ENCODE measurements around the gene UQCRC1. TPM values are rescaled to one million over a fixed set of nuclear protein-coding genes. Genes with fewer than 3 reads are reported as not detected.

The UQCRC1 gene
- total and polyA plus RNA-seq, 2 donors (not counting 1 experiment from before 2014, with no cell fraction given) = 99.9 to 132 TPM

DNA sequence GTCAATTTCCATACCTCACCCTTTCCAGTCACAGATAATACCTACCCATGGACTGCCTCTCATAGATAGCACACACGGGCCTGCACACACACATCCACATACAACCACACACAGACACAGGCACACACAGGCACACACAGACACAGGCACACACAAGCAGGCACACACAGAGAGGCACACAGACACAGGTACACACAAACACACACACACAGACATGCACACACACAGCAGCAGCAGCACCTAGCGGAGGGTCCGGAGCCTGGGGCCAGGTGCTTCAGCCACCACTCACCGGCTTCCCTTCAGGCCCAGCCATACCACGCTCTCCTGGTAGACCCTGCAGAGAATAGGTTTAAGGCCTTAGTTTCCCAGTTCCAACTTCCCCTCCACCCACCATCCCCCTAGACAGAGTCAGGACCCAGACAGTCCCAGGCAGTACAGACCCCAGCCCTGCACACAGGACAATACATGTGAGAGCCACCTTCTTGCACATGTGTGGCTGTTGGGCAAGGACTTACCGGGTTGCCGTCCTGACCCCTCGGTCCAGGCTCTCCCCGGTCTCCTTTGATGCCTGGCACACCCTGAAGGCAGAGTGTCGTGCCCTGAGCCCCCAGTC is 35.4 kb downstream of the UQCRC1 start:
- H3K9ac ChIP-seq (ENCODE audit: low read length) = no peak overlapping the region
- no peaks in the 10 kb centered on the region for H3K27me3 Mint-ChIP-seq
- ATAC-seq (ENCODE audit: low read depth) = no peak
- H2AFZ ChIP-seq (ENCODE audit: insufficient read depth, low read depth, low read length, poor library complexity, severe bottlenecking) = no peak overlapping the region
- H3K79me2 ChIP-seq (ENCODE audit: control insufficient read depth, insufficient read depth, low read length) = no peaks in the 10 kb centered on the region
- H3K27me3 ChIP-seq (replicated peaks in 1 of 4; ENCODE audit: control extremely low read depth in 1 of 4, control insufficient read depth in 3 of 4, insufficient read depth in 4 of 4, low read length in 3 of 4) = no peaks in the 10 kb centered on the region
- ChIA-PET POLR2A (no interaction called here), CTCF (no interaction called here)
- H3K27ac ChIP-seq (ENCODE audit: low read length in 2 of 2) = no peak overlapping the region
- H3K4me2 ChIP-seq (replicated peaks; ENCODE audit: low read depth, low read length, poor library complexity, severe bottlenecking) = no peak overlapping the region
- H4K20me1 ChIP-seq (ENCODE audit: control insufficient read depth, insufficient read depth, low read length, poor library complexity, severe bottlenecking) = no peaks in the 10 kb centered on the region
- no peaks in the 10 kb centered on the region for H3K9me3 Mint-ChIP-seq (ENCODE audit: insufficient read depth)
- H3K4me1 ChIP-seq (ENCODE audit: control insufficient read depth in 2 of 2, insufficient read depth in 2 of 2, low read length in 2 of 2) = no peaks in the 10 kb centered on the region
- no peak for DNase-seq
- 92% methylated on average over 10 of the region's 10 CpGs for whole genome bisulfite sequencing (ENCODE audit: insufficient coverage)
- TF ChIP-seq, protein P1, sequence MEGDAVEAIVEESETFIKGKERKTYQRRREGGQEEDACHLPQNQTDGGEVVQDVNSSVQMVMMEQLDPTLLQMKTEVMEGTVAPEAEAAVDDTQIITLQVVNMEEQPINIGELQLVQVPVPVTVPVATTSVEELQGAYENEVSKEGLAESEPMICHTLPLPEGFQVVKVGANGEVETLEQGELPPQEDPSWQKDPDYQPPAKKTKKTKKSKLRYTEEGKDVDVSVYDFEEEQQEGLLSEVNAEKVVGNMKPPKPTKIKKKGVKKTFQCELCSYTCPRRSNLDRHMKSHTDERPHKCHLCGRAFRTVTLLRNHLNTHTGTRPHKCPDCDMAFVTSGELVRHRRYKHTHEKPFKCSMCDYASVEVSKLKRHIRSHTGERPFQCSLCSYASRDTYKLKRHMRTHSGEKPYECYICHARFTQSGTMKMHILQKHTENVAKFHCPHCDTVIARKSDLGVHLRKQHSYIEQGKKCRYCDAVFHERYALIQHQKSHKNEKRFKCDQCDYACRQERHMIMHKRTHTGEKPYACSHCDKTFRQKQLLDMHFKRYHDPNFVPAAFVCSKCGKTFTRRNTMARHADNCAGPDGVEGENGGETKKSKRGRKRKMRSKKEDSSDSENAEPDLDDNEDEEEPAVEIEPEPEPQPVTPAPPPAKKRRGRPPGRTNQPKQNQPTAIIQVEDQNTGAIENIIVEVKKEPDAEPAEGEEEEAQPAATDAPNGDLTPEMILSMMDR (IDR thresholded peaks at IDR 0.05) = no peak
- TF ChIP-seq EZH2 (IDR thresholded peaks at IDR 0.05; ENCODE audit: borderline replicate concordance, insufficient read depth, low read depth, low read length, poor library complexity, severe bottlenecking) = no peak
- no peak overlapping the region for H3K27ac Mint-ChIP-seq
- intact Hi-C loops (cut with micrococcal nuclease) = no loop called here
- no peaks in the 10 kb centered on the region for H3K4me1 Mint-ChIP-seq
- no peaks in the 10 kb centered on the region for H3K36me3 ChIP-seq (replicated peaks in 1 of 2; ENCODE audit: control extremely low read depth in 1 of 2, control insufficient read depth in 1 of 2, extremely low read depth in 1 of 2, insufficient read depth in 2 of 2, low read length in 1 of 2)
- no peak overlapping the region for H3K4me3 ChIP-seq (ENCODE audit: control extremely low read depth in 1 of 5, extremely low read depth in 1 of 5, insufficient read depth in 1 of 5, low read depth in 2 of 5, low read length in 4 of 5)
- H3K4me3 Mint-ChIP-seq = no peak overlapping the region
- no peaks in the 10 kb centered on the region for H3K9me3 ChIP-seq (ENCODE audit: control extremely low read depth in 1 of 3, control insufficient read depth in 2 of 3, insufficient read depth in 1 of 3, low read length in 2 of 3)

DNA sequence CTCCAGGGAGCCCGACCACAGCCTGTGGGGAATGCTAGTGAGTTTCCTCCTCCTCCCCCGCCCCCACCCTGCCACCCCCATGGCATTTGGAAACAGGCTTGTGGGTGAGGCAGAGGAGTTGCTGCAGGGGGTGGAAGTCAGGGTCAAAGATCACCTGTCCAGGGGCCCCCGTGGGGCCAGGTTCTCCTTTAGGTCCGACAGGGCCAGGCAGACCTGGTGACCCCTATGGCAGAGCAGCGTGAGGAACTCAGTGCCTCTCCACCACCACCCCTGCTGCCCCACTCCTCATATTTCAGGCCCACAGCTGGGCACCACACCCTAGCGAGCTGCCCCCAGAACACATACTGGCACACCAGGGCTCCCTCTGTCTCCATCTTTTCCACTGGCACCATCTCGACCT is 36.9 kb downstream of the UQCRC1 start:
- Histone ChIP-seq H3K27me3 (replicated peaks in 1 of 4; ENCODE audit: control extremely low read depth in 1 of 4, control insufficient read depth in 3 of 4, insufficient read depth in 4 of 4, low read length in 3 of 4) (no peaks in the 10 kb centered on the region), H3K4me1 (ENCODE audit: control insufficient read depth in 2 of 2, insufficient read depth in 2 of 2, low read length in 2 of 2) (no peaks in the 10 kb centered on the region), H3K36me3 (replicated peaks in 1 of 2; ENCODE audit: control extremely low read depth in 1 of 2, control insufficient read depth in 1 of 2, extremely low read depth in 1 of 2, insufficient read depth in 2 of 2, low read length in 1 of 2) (no peaks in the 10 kb centered on the region), H3K79me2 (ENCODE audit: control insufficient read depth, insufficient read depth, low read length) (no peaks in the 10 kb centered on the region), H2AFZ (ENCODE audit: insufficient read depth, low read depth, low read length, poor library complexity, severe bottlenecking) (no peak overlapping the region), H3K9ac (ENCODE audit: low read length) (no peak overlapping the region), H3K4me2 (replicated peaks; ENCODE audit: low read depth, low read length, poor library complexity, severe bottlenecking) (no peak overlapping the region), H4K20me1 (ENCODE audit: control insufficient read depth, insufficient read depth, low read length, poor library complexity, severe bottlenecking) (no peaks in the 10 kb centered on the region), H3K9me3 (ENCODE audit: control extremely low read depth in 1 of 3, control insufficient read depth in 2 of 3, insufficient read depth in 1 of 3, low read length in 2 of 3) (no peaks in the 10 kb centered on the region), H3K4me3 (ENCODE audit: control extremely low read depth in 1 of 5, extremely low read depth in 1 of 5, insufficient read depth in 1 of 5, low read depth in 2 of 5, low read length in 4 of 5) (no peak overlapping the region), H3K27ac (ENCODE audit: low read length in 2 of 2) (no peak overlapping the region)
- TF ChIP-seq, protein P1 (IDR thresholded peaks at IDR 0.05) = no peak
- TF ChIP-seq EZH2 (IDR thresholded peaks at IDR 0.05; ENCODE audit: borderline replicate concordance, insufficient read depth, low read depth, low read length, poor library complexity, severe bottlenecking) = no peak
- CTCF ChIA-PET = no interaction called here
- 91% methylated on average over 5 of the region's 7 CpGs for WGBS (ENCODE audit: insufficient coverage)
- H3K9me3 Mint-ChIP-seq (ENCODE audit: insufficient read depth) = no peaks in the 10 kb centered on the region
- DNase-seq (no peak), ATAC-seq (ENCODE audit: low read depth) (no peak)
- no peaks in the 10 kb centered on the region for H3K4me1 Mint-ChIP-seq
- no peak overlapping the region for H3K27ac Mint-ChIP-seq
- H3K27me3 Mint-ChIP-seq = no peaks in the 10 kb centered on the region
- intact Hi-C loops (cut with micrococcal nuclease) = no loop called here
- H3K4me3 Mint-ChIP-seq = no peak overlapping the region
- POLR2A ChIA-PET = no interaction called here
